Liver (tissue), 9 donors: ENCODE measurements around the gene SDK2. TPM values are rescaled to one million over a fixed set of nuclear protein-coding genes. Genes with fewer than 3 reads are reported as not detected.

Source experiments
- DNase-seq: peaks from one replicate; pipeline ENCODE4 v3.0.0-alpha.2; 2017; ENCODE audit warnings: low spot score
- H3K27ac ChIP-seq, 2 donors: one replicate each; pipeline ENCODE4 v1.7.0; 2013; ENCODE audit warnings: inconsistent platforms in 2 of 2, low read length in 2 of 2, control low read depth in 1 of 2, low read depth in 1 of 2, mild to moderate bottlenecking in 1 of 2
- H3K27me3 ChIP-seq, 4 donors: one replicate each; pipeline versions ENCODE4 v1.6.1 to v1.7.0; 2013; ENCODE audit warnings: low read length in 3 of 4, inconsistent platforms in 1 of 4, mild to moderate bottlenecking in 1 of 4, moderate library complexity in 1 of 4; ENCODE audit not compliant: control insufficient read depth in 4 of 4, insufficient read depth in 4 of 4
- H3K36me3 ChIP-seq, 4 donors: one replicate each; pipeline versions ENCODE4 v1.6.1 to v1.7.0; 2013; ENCODE audit warnings: low read length in 3 of 4, mild to moderate bottlenecking in 3 of 4, low read depth in 1 of 4, moderate library complexity in 1 of 4; ENCODE audit not compliant: control insufficient read depth in 4 of 4, insufficient read depth in 3 of 4
- H3K4me1 ChIP-seq, 4 donors: one replicate each; pipeline versions ENCODE4 v1.6.1 to v1.7.0; 2013; ENCODE audit warnings: low read length in 3 of 4, mild to moderate bottlenecking in 3 of 4, moderate library complexity in 1 of 4; ENCODE audit not compliant: control insufficient read depth in 4 of 4, insufficient read depth in 4 of 4
- H3K4me3 ChIP-seq, 3 donors: one replicate each; pipeline versions ENCODE4 v1.6.1 to v1.7.0; 2013; ENCODE audit warnings: low read length in 3 of 3, control low read depth in 1 of 3, low read depth in 1 of 3, mild to moderate bottlenecking in 1 of 3
- H3K9ac ChIP-seq, 2 donors: one replicate each; pipeline ENCODE4 v1.7.0; 2013; ENCODE audit warnings: low read length in 2 of 2, mild to moderate bottlenecking in 2 of 2, moderate library complexity in 2 of 2, control low read depth in 1 of 2, low read depth in 1 of 2
- H3K9me3 ChIP-seq, 4 donors: one replicate each; pipeline versions ENCODE4 v1.6.1 to v1.7.0; 2013; ENCODE audit warnings: low read length in 3 of 4; ENCODE audit not compliant: control insufficient read depth in 4 of 4
- ATF3 ChIP-seq: IDR thresholded peaks from 2 replicates; pipeline ENCODE4 v1.6.1; 2016; ENCODE audit warnings: antibody characterized with exemption
- CTCF ChIP-seq: fragments of 150-350 bp; IDR thresholded peaks from 2 replicates; pipeline ENCODE4 v1.5.1; 2017; ENCODE audit warnings: improper control_type of control experiment, low read depth, low read length; ENCODE audit not compliant: missing input control
- EGR1 ChIP-seq, 2 donors: IDR thresholded peaks; 2 replicates each; pipeline ENCODE4 v1.6.1; 2016 to 2018; ENCODE audit warnings: antibody characterized with exemption in 2 of 2, low read depth in 2 of 2
- FOXA1 ChIP-seq: IDR thresholded peaks from 2 replicates; pipeline ENCODE4 v1.6.1; 2016; ENCODE audit warnings: antibody characterized with exemption
- FOXA2 ChIP-seq: IDR thresholded peaks from 2 replicates; pipeline ENCODE4 v1.6.1; 2016; ENCODE audit warnings: antibody characterized with exemption
- GABPA ChIP-seq, 2 donors: IDR thresholded peaks in 1 of 2; conservative IDR thresholded peaks in 1 of 2; 2 replicates each; pipeline ENCODE4 v1.6.1; 2016; ENCODE audit warnings: antibody characterized with exemption in 2 of 2, mild to moderate bottlenecking in 1 of 2, moderate library complexity in 1 of 2
- HNF4A ChIP-seq, 2 donors: conservative IDR thresholded peaks; 2 replicates each; pipeline ENCODE4 v1.6.1; 2016; ENCODE audit warnings: antibody characterized with exemption in 2 of 2, mild to moderate bottlenecking in 2 of 2
- HNF4G ChIP-seq: IDR thresholded peaks from 2 replicates; pipeline ENCODE4 v1.6.1; 2016; ENCODE audit warnings: antibody characterized with exemption
- JUND ChIP-seq, 2 donors: IDR thresholded peaks; 2 replicates each; pipeline ENCODE4 v1.6.1; 2016; ENCODE audit warnings: antibody characterized with exemption in 2 of 2
- MAX ChIP-seq: IDR thresholded peaks from 2 replicates; pipeline ENCODE4 v1.6.1; 2016; ENCODE audit warnings: antibody characterized with exemption
- NR2F2 ChIP-seq: IDR thresholded peaks from 2 replicates; pipeline ENCODE4 v1.6.1; 2016; ENCODE audit warnings: antibody characterized with exemption
- RAD21 ChIP-seq, 2 donors: IDR thresholded peaks; 2 replicates each; pipeline ENCODE4 v1.6.1; 2016; ENCODE audit warnings: antibody characterized with exemption in 2 of 2, mild to moderate bottlenecking in 2 of 2
- RXRA ChIP-seq, 2 donors: IDR thresholded peaks; 2 replicates each; pipeline ENCODE4 v1.6.1; 2017 to 2018; ENCODE audit warnings: antibody characterized with exemption in 2 of 2, mild to moderate bottlenecking in 1 of 2
- SP1 ChIP-seq: IDR thresholded peaks from 2 replicates; pipeline ENCODE4 v1.6.1; 2018; ENCODE audit warnings: antibody characterized with exemption, mild to moderate bottlenecking
- TAF1 ChIP-seq: conservative IDR thresholded peaks from 2 replicates; pipeline ENCODE4 v1.6.1; 2016; ENCODE audit warnings: antibody characterized with exemption, mild to moderate bottlenecking
- YY1 ChIP-seq: IDR thresholded peaks from 2 replicates; pipeline ENCODE4 v1.6.1; 2016; ENCODE audit warnings: antibody characterized with exemption, mild to moderate bottlenecking
- ZBTB33 ChIP-seq: IDR thresholded peaks from 2 replicates; pipeline ENCODE4 v1.6.1; 2016; ENCODE audit warnings: antibody characterized with exemption
- WGBS: extraction: QIAGEN DNeasy Blood & Tissue Kit; methylation state at CpG from one replicate; pipeline ENCODE4 v1.1.7; 2013; 5-methylcytosine and 5-hydroxymethylcytosine counted together
- polyA plus RNA-seq, 2 donors: library from polyadenylated mRNA; stranded (reverse) in 1 of 2; unstranded in 1 of 2; fragments of 200-250 nt in 1 of 2; fragments of >200 nt in 1 of 2; fragmentation: Nextera tagmentation in 1 of 2; extraction: Ambion mirVana in 1 of 2; gene quantifications; one replicate each; pipeline versions ENCODE4 v1.2.1 to v1.2.3, GENCODE V29; 2013 to 2015
- total RNA-seq, 2 donors: library from RNA; depleted of rRNA; stranded (reverse); fragments of >200 nt; gene quantifications; one replicate each; pipeline ENCODE4 v1.2.3, GENCODE V29; 2014
- TF ChIP-seq, protein P1 (sequence below): IDR thresholded peaks from 2 replicates; pipeline ENCODE4 v1.6.1; 2016; ENCODE audit warnings: antibody characterized with exemption, mild to moderate bottlenecking
- donor health status: healthy.
- donor health status: healthy.
- donor health status: healthy.
- donor health status: healthy.
- donor health status: healthy.

SDK2 gene
- total and polyA plus RNA-seq, 4 donors: 0.05 to 0.42 (median 0.10) TPM

DNA sequence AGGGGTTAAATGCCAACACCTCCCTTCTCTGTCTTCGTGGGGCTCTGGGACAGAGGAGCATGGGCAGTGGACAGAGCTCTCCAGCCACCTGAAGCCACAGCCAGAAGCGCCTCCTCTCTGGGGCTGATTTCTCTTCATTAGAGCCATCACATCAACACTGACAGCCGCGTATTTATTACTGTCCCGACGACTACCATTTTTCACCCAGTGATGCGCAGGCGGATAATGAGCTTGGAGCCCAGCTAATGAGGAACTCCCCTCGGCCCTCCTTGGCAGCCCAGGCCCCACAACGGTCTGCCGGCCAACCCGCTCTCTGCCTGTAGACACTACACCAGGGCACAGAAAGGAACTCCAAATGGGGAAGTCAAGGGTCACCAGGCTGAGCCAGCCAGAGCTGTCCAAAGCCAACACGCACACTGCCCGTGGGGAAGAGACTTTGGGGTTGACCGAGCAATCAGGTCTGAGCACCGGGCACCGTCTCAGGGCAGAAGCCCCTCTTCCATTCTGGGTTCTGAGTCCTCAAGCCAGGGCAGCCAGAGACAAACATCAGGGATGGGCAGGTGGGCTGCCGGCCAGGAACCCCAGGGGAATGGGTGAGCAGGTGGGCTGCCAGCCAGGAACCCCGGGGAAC lies 13.2 kb downstream of the SDK2 start:
- no peaks in the 10 kb centered on the region for H3K9me3 ChIP-seq
- H3K36me3 ChIP-seq: no peaks in the 10 kb centered on the region
- no peak for DNase-seq
- no peak overlapping the region for H3K9ac ChIP-seq
- no peak for TF ChIP-seq SP1
- no peak for TF ChIP-seq HNF4G
- no peak for TF ChIP-seq FOXA1
- no peak for TF ChIP-seq RAD21 (IDR thresholded peaks at IDR 0.05)
- TF ChIP-seq GABPA (IDR thresholded peaks at IDR 0.05 in 1 of 2, conservative IDR thresholded peaks at IDR 0.05 in 1 of 2): no peak
- TF ChIP-seq FOXA2: no peak
- TF ChIP-seq HNF4A (conservative IDR thresholded peaks at IDR 0.05): no peak
- no peak for TF ChIP-seq NR2F2
- no peak for TF ChIP-seq MAX
- TF ChIP-seq RXRA (IDR thresholded peaks at IDR 0.05): no peak
- no peak for TF ChIP-seq EGR1 (IDR thresholded peaks at IDR 0.05; ENCODE audit: low read depth in 2 of 2)
- TF ChIP-seq YY1: no peak
- no peak for TF ChIP-seq TAF1
- TF ChIP-seq, protein P1, sequence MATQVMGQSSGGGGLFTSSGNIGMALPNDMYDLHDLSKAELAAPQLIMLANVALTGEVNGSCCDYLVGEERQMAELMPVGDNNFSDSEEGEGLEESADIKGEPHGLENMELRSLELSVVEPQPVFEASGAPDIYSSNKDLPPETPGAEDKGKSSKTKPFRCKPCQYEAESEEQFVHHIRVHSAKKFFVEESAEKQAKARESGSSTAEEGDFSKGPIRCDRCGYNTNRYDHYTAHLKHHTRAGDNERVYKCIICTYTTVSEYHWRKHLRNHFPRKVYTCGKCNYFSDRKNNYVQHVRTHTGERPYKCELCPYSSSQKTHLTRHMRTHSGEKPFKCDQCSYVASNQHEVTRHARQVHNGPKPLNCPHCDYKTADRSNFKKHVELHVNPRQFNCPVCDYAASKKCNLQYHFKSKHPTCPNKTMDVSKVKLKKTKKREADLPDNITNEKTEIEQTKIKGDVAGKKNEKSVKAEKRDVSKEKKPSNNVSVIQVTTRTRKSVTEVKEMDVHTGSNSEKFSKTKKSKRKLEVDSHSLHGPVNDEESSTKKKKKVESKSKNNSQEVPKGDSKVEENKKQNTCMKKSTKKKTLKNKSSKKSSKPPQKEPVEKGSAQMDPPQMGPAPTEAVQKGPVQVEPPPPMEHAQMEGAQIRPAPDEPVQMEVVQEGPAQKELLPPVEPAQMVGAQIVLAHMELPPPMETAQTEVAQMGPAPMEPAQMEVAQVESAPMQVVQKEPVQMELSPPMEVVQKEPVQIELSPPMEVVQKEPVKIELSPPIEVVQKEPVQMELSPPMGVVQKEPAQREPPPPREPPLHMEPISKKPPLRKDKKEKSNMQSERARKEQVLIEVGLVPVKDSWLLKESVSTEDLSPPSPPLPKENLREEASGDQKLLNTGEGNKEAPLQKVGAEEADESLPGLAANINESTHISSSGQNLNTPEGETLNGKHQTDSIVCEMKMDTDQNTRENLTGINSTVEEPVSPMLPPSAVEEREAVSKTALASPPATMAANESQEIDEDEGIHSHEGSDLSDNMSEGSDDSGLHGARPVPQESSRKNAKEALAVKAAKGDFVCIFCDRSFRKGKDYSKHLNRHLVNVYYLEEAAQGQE: no peak
- TF ChIP-seq JUND (IDR thresholded peaks at IDR 0.05): no peak
- TF ChIP-seq CTCF: no peak
- TF ChIP-seq ATF3: no peak
- no peak for TF ChIP-seq ZBTB33
- H3K27me3 ChIP-seq: peaks cover 0 to 3% (median 0%) of the 10 kb centered on the region in 4 donors
- H3K4me1 ChIP-seq: no peaks in the 10 kb centered on the region
- 83% methylated on average over 19 of the region's 19 CpGs for WGBS
- no peak overlapping the region for H3K27ac ChIP-seq
- H3K4me3 ChIP-seq: no peak overlapping the region
